T-helper 2 cell treated with Interferon-gamma antibody and Interleukin-4, amounts not matched to agents 5 μg/mL and 100 μg/mL, for 36 hours (primary cell): ENCODE data around the gene CD300LF.

Experiments
- DNase-seq: peaks from one replicate; pipeline ENCODE4 v3.0.0; 2021; ENCODE audit warnings: low spot score
- H3K27ac Mint-ChIP-seq: one replicate; pipeline ENCODE4 v1.8.0; 2021; ENCODE audit warnings: mild to moderate bottlenecking, mixed read lengths
- H3K27me3 Mint-ChIP-seq: one replicate; pipeline ENCODE4 v1.8.0; 2021; ENCODE audit warnings: low read depth, mixed read lengths
- H3K36me3 Mint-ChIP-seq: one replicate; pipeline ENCODE4 v1.8.0; 2021; ENCODE audit warnings: low read depth, mixed read lengths
- H3K4me1 Mint-ChIP-seq: one replicate; pipeline ENCODE4 v1.8.0; 2021; ENCODE audit warnings: low read depth, mixed read lengths
- H3K4me3 Mint-ChIP-seq: one replicate; pipeline ENCODE4 v1.8.0; 2022; ENCODE audit warnings: mild to moderate bottlenecking, moderate library complexity, mixed read lengths
- H3K9me3 Mint-ChIP-seq: one replicate; pipeline ENCODE4 v1.8.0; 2021; ENCODE audit warnings: mixed read lengths

CD300LF gene

DNA sequence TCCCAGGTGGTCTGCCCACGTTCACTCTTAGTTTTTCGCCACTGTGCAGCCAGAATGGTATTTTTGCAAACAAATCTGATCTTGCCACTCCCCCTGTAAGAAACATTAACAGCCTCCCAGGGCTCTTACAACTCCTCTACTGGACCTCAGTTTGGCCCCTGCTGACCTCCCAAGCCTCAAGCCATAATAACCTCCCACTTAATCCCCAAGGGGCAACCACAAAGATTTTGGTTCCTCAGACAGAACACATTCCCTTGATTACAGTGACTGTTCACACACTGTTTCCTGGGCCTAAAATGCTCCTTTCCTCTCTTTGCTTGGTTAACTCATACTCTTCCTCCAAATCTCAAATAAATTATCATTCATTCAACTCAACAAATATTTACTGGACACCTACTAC is 67.7 kb downstream of the CD300LF start:
- no peak for DNase-seq
- no peak overlapping the region for H3K4me3 Mint-ChIP-seq
- H3K9me3 Mint-ChIP-seq, result no peaks in the 10 kb centered on the region
- no peaks in the 10 kb centered on the region for H3K36me3 Mint-ChIP-seq
- peaks cover 10% of the 10 kb centered on the region for H3K4me1 Mint-ChIP-seq
- H3K27ac Mint-ChIP-seq, result no peak overlapping the region
- peaks cover 60% of the 10 kb centered on the region for H3K27me3 Mint-ChIP-seq

DNA sequence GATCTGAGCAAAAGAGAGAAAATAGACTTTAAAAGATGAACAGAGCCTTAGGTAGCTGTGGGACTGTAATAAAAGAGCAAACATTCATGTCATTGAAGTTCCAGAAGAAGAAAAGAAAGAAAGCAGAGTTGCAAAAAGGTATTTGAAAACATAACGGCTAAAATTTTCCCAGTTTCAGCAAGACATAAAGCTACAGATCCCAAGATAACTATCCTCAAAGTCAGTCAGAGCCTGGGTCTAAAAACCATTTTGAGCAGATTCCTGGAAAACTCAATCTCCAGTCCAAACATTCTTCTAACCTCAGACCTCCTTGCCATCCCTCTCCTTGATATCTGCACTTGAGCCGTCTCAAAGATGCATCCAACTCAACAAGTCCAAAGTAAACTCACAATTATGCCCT is 68.3 kb downstream of the CD300LF start:
- Mint-ChIP-seq H3K27me3 (peaks cover 62% of the 10 kb centered on the region), H3K36me3 (no peaks in the 10 kb centered on the region), H3K4me3 (no peak overlapping the region), H3K4me1 (peaks cover 16% of the 10 kb centered on the region), H3K27ac (no peak overlapping the region), H3K9me3 (no peaks in the 10 kb centered on the region)
- DNase-seq, result no peak
